Sigmoid colon (tissue), 4 donors: ENCODE results near the gene VASH2.

ENCODE experiments used
- CTCF ChIP-seq, 4 experiments: fragments of 450-650 bp in 3 of 4; fragments of 200-600 bp in 1 of 4; IDR thresholded peaks; one replicate each; pipeline ENCODE4 v1.5.1; 2016 to 2019; ENCODE audit warnings: antibody characterized with exemption in 4 of 4, mild to moderate bottlenecking in 3 of 4, moderate library complexity in 2 of 4
- EP300 ChIP-seq, 4 donors: sonication (generic); formaldehyde crosslinking; IDR thresholded peaks; one replicate each; pipeline ENCODE4 v1.6.1; 2017; ENCODE audit warnings: antibody characterized with exemption in 4 of 4
- POLR2A ChIP-seq, 2 donors: fragments of 450-650 bp; IDR thresholded peaks; one replicate each; pipeline ENCODE4 v1.6.1; 2016; ENCODE audit warnings: antibody characterized with exemption in 2 of 2, mild to moderate bottlenecking in 2 of 2, moderate library complexity in 2 of 2
- POLR2AphosphoS5 ChIP-seq, 4 donors: sonication (generic); formaldehyde crosslinking; IDR thresholded peaks; one replicate each; pipeline ENCODE4 v1.6.1; 2017; ENCODE audit warnings: antibody characterized with exemption in 4 of 4

GRCh38 chr1:212920246-212920645 is 30.1 kb upstream of the VASH2 start:
- TF ChIP-seq POLR2A (IDR thresholded peaks at IDR 0.05), result no peak
- no peak for TF ChIP-seq CTCF (IDR thresholded peaks at IDR 0.05)
- no peak for TF ChIP-seq POLR2AphosphoS5 (IDR thresholded peaks at IDR 0.05)
- no peak for TF ChIP-seq EP300 (IDR thresholded peaks at IDR 0.05)
